Nephron (organoid): ENCODE measurements around the gene NFYC.
A peak's percentile ranks its signal among the peaks of the same experiment; 100 is the strongest.

Source experiments
- H3K27ac Mint-ChIP-seq, 3 experiments: 2 replicates each; pipeline ENCODE4 v1.8.0; 2020; ENCODE audit warnings: mixed read lengths in 3 of 3, mild to moderate bottlenecking in 2 of 3, moderate library complexity in 1 of 3
- H3K27me3 Mint-ChIP-seq: 2 replicates; pipeline ENCODE4 v1.8.0; 2021; ENCODE audit warnings: low read depth, mild to moderate bottlenecking, moderate library complexity, mixed read lengths
- H3K36me3 Mint-ChIP-seq: 2 replicates; pipeline ENCODE4 v1.8.0; 2020; ENCODE audit warnings: low read depth, mixed read lengths
- H3K4me1 Mint-ChIP-seq: 2 replicates; pipeline ENCODE4 v1.8.0; 2020; ENCODE audit warnings: mixed read lengths
- H3K4me3 Mint-ChIP-seq, 3 experiments: 2 replicates each; pipeline ENCODE4 v1.8.0; 2020; ENCODE audit warnings: mild to moderate bottlenecking in 3 of 3, mixed read lengths in 3 of 3, moderate library complexity in 2 of 3
- H3K9me3 Mint-ChIP-seq: 2 replicates; pipeline ENCODE4 v1.8.0; 2020; ENCODE audit warnings: mixed read lengths
- CTCF ChIP-seq, 3 experiments: fragments of 200-600 bp; sonication (generic); IDR thresholded peaks; one replicate each; pipeline ENCODE4 v1.5.0; 2021; ENCODE audit warnings: antibody characterized with exemption in 3 of 3; ENCODE audit not compliant: unreplicated experiment in 3 of 3

Gene NFYC

GRCh38 chr1:40706626-40707025, 15.1 kb downstream of the NFYC start:
- Mint-ChIP-seq H3K9me3 (no peaks in the 10 kb centered on the region), H3K27ac (peak overlapping the region in 1 of 3 experiments; percentile 42), H3K36me3 (no peaks in the 10 kb centered on the region), H3K27me3 (no peaks in the 10 kb centered on the region), H3K4me1 (peaks cover 37% of the 10 kb centered on the region), H3K4me3 (no peak overlapping the region)
- no peak for TF ChIP-seq CTCF (IDR thresholded peaks at IDR 0.05; ENCODE audit: unreplicated experiment in 3 of 3)

GRCh38 chr1:40708750-40709099, 17.2 kb downstream of the NFYC start:
- Mint-ChIP-seq H3K4me3 (peak overlapping the region; percentile 92 to 99 (median 95)), H3K27ac (peak overlapping the region; percentile 96 to 99 (median 99)), H3K4me1 (peaks cover 37% of the 10 kb centered on the region), H3K9me3 (no peaks in the 10 kb centered on the region), H3K27me3 (no peaks in the 10 kb centered on the region), H3K36me3 (peaks cover 4% of the 10 kb centered on the region)
- no peak for TF ChIP-seq CTCF (IDR thresholded peaks at IDR 0.05; ENCODE audit: unreplicated experiment in 3 of 3)

DNA sequence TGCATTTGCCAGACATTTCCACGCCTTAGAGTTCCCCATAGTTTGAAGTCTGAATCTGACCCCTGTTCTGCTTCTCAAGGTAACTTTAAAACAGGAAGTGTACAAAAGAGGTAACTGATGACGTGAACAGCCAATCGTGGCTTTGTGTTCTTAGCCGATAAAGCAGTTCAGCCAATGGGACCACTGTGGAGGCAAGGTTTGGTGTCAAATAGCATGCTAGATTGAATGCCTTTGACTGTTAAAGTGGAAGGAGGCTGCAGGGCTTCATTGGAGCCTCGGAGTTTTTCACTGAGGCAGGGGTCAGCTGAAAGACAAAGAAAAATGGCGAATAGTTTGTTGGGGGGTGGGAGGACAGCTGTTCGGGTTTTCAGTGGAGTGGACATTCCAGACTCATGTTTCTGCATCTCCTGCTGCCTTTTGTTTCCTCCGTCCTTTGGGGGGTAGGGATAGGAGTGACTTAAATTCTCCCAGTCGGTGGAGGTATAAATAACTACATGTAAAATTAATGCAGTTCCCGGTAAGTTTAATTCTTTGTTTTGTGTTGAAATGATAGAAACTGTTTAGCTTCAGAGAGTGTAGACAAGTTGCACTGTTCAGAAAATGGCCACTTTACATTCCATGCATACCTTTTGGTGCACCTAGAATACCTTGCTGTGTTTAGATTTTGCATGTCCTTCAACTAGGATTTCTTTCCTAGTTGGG, 17.7 kb downstream of the NFYC start:
- H3K4me3 Mint-ChIP-seq, result peak overlapping the region; percentile 92 to 99 (median 95)
- H3K4me1 Mint-ChIP-seq, result peaks cover 36% of the 10 kb centered on the region
- peaks cover 4% of the 10 kb centered on the region for H3K36me3 Mint-ChIP-seq
- H3K27me3 Mint-ChIP-seq, result no peaks in the 10 kb centered on the region
- no peak for TF ChIP-seq CTCF (IDR thresholded peaks at IDR 0.05; ENCODE audit: unreplicated experiment in 3 of 3)
- peak overlapping the region; percentile 96 to 99 (median 99) for H3K27ac Mint-ChIP-seq
- H3K9me3 Mint-ChIP-seq, result no peaks in the 10 kb centered on the region

GRCh38 chr1:40709802-40710278, 18.3 kb downstream of the NFYC start:
- Mint-ChIP-seq H3K36me3 (peaks cover 4% of the 10 kb centered on the region), H3K27me3 (no peaks in the 10 kb centered on the region), H3K9me3 (no peaks in the 10 kb centered on the region), H3K4me1 (peaks cover 30% of the 10 kb centered on the region), H3K4me3 (peak overlapping the region; percentile 92 to 99 (median 95)), H3K27ac (peak overlapping the region; percentile 96 to 99 (median 99))
- no peak for TF ChIP-seq CTCF (IDR thresholded peaks at IDR 0.05; ENCODE audit: unreplicated experiment in 3 of 3)

DNA sequence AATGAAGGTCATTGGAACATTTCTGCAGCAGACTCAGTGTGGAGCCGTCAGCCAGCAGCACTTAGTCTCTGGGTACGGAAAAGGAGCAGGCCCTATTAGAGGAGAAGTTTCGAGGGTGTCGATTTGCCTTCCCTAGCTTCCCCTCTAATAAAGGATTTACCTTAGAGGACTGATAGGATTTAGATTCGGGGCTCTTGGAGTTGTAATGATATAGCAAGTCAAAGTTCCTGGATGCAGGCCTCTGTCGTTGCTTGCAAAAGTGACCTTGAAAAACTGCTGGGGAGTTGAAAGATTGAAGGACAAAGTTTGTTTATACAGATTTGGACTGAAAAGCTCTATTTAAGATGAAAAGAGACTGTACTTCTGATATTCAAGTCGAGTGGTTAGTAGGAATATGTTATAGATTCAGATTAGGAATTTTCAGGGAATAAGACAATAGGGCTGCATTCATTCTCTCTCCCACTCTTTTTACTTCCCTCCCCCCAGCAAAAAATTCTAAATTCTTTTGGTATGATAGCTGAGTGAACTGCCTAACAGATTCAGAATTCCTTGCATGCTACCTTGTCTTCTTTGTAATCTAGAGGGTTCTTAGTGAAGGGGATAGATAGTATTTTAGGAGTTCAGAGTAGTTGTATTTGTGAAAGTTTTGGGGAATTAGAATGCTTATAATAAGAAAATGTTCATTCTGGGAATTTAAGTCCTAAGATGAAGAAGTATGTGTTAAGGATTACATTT, 19.2 kb downstream of the NFYC start:
- peaks cover 8% of the 10 kb centered on the region for H3K36me3 Mint-ChIP-seq
- TF ChIP-seq CTCF (IDR thresholded peaks at IDR 0.05; ENCODE audit: unreplicated experiment in 3 of 3), result no peak

More for the DNA sequence above, 19.2 kb downstream of the NFYC start:
- H3K9me3 Mint-ChIP-seq, result no peaks in the 10 kb centered on the region
- H3K4me1 Mint-ChIP-seq, result peaks cover 29% of the 10 kb centered on the region
- peak overlapping the region; percentile 96 to 99 (median 99) for H3K27ac Mint-ChIP-seq
- peak overlapping the region; percentile 92 to 99 (median 95) for H3K4me3 Mint-ChIP-seq
- no peaks in the 10 kb centered on the region for H3K27me3 Mint-ChIP-seq
